HG03159 (cell line): Measurements from ENCODE around the gene SNTG2.

Experiments
- ATAC-seq: cut with Tn5 transposase; IDR thresholded peaks from one replicate; pipeline ENCODE4 v1.9.1; 2021; ENCODE audit warnings: mild to moderate bottlenecking, moderate library complexity; ENCODE audit not compliant: unreplicated experiment

SNTG2 gene

GRCh38 chr2:951224-952006 is 766 bp downstream of the SNTG2 start:
- no peak for ATAC-seq

DNA sequence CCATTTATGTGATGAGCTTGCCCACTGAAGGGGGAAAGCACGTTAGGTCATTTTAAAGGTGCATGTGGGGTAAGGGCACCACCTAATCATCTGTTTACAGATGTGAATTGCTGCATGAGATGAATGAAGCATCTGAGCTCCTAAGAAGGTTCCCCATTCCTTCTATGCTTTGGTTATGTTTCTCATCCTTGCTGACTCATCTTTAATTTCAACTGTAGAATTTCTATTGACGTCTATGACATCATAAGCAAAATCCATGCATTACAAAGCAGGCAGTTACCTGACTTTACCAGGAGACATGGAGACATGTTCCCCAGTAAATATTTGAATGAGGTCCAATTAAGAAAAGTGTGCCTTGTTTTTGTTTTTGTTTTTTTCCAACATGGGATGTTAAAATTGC is 2.8 kb downstream of the SNTG2 start:
- ATAC-seq: no peak

DNA sequence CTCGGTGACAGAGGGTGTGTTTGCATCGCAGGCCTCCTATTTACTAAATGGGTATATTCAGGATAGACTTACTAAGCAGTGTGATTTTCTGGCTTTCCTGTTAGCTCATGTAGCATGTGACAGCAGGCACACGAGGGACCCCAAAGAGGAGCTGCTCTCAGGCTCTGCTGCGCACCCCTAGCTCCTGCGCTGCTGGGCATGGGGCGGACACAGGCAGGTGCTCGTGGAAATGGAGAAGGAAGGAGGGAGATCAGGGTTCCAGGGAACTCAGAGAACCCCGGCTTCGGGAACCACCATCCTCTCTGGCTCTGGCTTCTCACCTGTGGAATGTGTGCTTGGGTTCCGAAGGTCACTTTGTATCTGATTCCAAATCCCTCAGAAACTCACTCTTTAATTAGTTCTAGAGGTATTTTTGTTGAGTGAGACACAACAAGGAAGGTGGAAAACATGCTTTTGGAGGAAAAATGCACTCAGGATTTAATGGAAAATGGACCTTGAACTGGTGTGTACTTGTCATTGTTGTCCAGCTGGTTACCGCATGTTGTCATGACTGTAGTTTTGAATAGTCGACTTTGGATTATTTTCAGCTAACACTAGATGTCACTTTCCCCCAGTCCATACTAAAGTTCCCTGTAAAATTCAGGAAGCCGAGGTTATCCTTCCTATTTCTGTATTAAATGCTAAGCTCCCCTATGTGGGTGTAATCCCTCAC is 3.5 kb downstream of the SNTG2 start:
- ATAC-seq: no peak

DNA sequence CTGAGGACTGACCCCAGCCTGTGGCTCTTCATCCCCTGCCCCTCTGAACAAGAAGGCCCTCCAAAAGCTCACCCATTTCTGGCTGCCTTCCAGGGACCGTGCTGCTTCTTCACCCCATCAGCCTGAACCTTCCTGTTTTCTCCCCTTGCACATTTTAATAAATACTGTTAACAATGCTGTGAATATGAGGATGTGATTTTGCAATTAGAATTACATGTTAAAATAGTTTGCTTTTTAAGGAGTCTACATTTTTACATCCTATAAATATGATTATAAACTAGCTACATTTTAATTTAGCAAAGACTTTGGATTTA is 4.0 kb downstream of the SNTG2 start:
- ATAC-seq: no peak

GRCh38 chr2:955829-956731 is 5.4 kb downstream of the SNTG2 start:
- ATAC-seq: no peak

GRCh38 chr2:959457-959856 is 8.8 kb downstream of the SNTG2 start:
- ATAC-seq: no peak

GRCh38 chr2:960061-960736 is 9.6 kb downstream of the SNTG2 start:
- no peak for ATAC-seq

GRCh38 chr2:961786-962185 is 11.1 kb downstream of the SNTG2 start:
- ATAC-seq: no peak

DNA sequence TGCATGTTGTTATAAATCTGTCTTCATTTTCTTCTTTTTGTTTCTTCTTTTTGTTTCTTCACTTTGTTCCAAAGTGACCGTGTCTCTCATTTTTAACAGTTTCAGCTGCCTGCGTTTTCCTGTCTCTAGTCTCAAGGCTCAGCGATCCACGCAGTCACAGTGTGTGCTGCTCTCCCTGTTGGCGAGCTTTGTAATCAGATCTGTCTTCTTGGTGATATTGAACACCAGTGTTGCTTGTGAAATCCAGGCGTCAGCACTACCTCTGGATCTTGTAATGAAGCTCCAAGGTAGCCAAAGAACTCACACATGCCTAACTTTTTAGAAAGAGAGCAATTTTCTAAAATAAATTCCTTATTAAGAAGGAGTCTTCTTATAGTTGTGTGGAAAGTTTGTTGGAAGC is 13.2 kb downstream of the SNTG2 start:
- no peak for ATAC-seq

- no peak for ATAC-seq
Observed at GRCh38 chr2:964562-964961, 13.9 kb downstream of the SNTG2 start.

GRCh38 chr2:965640-966147 is 15.0 kb downstream of the SNTG2 start:
- no peak for ATAC-seq

GRCh38 chr2:973129-973528 is 22.5 kb downstream of the SNTG2 start:
- ATAC-seq: no peak

- ATAC-seq: no peak
Observed at GRCh38 chr2:974054-974453, 23.4 kb downstream of the SNTG2 start.

DNA sequence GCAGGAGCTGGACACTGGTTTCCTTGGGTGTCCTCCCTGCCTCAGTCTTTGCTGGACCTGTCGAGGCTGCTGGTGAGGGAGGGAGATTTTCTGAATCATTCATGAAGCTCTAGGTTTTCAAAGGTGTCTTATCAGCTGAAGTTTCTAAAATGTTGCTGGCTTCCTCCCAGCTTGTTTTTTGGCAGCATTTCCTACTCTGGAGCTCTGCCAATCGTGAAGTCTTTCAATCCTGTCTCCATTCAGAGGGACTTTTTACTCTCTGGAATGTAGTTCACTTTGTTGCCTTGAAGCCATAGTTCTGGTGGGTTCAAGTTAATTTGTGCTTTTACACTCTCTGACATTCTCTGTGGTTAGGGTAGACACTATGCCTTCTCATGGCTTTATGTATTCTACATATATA is 23.9 kb downstream of the SNTG2 start:
- ATAC-seq: no peak

GRCh38 chr2:975095-975494 is 24.4 kb downstream of the SNTG2 start:
- ATAC-seq: no peak

DNA sequence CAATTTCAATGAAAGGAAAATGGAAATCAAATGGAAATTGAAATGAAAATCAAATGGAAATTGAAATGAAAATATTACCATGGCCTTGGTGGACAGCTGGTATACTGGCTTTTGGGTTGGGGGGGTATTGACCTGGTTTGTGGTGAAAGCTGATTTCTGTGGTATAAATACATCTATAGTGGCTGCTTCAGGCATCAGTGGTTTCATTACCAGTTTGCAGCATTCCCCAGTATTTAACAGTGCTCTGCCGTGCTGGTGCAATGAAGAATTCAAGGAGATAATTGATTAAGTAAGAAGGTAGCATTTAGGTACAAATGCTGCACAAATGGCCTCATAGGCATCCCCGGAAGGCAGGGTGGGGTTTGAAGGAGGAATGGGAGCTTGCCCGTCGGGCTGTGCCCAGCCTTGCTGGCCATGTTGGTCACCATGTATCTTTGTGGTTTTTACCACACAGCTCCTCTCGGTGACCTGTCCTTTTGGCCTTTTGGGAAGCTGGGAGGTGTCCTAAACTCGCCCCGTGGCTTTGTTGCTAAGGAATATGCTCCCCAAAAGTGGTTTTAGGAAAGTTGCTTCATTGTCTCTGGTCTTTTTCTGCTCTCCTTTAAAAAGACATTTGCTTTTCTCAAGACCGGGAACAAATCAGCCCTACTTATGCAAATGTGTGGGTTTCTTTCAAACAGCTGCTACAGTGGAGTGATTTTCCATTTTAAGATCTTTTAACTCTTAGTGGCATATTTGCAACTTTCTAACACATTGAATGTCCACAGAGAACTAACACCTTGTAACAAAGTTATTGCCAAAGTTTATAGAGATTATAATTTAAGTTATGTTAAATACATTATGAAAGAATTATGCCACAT is 28.6 kb downstream of the SNTG2 start:
- ATAC-seq: no peak

DNA sequence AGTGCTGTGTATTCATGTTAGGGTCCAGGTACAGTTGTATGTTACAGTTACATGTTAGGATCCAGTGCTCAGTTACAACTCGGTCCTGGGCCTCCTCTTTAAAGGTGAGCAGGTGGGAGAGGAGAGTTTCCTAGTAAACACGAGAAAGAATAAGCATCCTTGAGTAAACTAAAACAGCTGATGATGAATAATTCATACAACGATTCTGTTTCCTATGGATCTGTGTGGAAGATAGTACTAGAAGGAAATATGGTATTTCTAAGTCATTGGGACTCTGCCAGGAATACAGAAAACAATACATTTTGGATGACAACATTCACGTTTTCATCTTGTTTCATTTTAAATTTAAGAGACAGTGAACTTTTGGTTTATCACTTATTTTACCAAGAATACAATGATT is 29.5 kb downstream of the SNTG2 start:
- ATAC-seq: no peak

GRCh38 chr2:981258-981657 is 30.6 kb downstream of the SNTG2 start:
- no peak for ATAC-seq

DNA sequence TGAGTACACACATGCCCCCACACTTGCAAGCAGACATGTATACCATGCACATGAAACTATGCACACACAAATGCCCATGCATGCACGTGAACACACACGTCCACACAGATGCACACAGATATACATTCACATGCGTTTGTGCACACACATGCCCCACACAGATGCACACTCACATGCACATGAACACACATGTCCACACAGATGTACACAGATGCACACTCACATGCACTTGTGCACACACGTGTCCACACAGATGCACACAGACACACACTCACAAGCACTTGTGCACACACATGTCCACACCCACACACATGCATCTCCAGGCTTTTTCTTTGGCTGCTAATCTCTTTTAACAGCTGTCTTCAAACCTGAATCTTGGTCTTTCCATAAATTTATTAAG is 31.1 kb downstream of the SNTG2 start:
- no peak for ATAC-seq

DNA sequence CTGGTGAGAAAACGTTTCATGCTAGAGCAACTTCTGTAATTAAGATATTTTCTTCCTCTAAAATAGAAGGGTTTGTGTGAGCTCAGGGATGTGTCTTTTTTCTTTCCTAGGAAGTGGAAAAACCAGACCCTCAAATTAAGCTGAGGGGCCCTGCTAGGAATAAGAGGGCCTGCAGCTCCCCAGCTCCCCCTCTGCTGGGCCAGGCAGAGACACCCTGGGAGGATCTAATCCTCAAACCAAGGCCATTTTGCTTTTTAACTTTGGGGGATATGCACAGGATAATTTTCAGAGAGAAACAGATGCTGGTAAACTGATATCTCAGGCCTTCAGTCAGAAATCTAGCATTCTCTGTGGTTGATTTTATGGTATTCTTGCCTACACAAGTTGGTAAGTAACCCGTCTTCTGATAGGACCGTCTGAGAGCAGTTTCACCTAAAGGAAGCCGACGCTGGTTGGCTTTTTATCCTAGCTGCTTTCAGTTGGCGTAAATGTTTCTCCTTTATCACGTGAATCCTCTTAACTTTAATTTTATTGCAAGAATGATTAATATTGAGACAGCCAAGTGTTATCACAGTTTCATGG is 34.8 kb downstream of the SNTG2 start:
- no peak for ATAC-seq
